GM19467 (cell line): ENCODE measurements around the gene OSGIN1.

Experiments
- ATAC-seq: cut with Tn5 transposase; IDR thresholded peaks from one replicate; pipeline ENCODE4 v1.9.1; 2021; ENCODE audit warnings: mild to moderate bottlenecking, moderate library complexity; ENCODE audit not compliant: unreplicated experiment

Gene OSGIN1

DNA sequence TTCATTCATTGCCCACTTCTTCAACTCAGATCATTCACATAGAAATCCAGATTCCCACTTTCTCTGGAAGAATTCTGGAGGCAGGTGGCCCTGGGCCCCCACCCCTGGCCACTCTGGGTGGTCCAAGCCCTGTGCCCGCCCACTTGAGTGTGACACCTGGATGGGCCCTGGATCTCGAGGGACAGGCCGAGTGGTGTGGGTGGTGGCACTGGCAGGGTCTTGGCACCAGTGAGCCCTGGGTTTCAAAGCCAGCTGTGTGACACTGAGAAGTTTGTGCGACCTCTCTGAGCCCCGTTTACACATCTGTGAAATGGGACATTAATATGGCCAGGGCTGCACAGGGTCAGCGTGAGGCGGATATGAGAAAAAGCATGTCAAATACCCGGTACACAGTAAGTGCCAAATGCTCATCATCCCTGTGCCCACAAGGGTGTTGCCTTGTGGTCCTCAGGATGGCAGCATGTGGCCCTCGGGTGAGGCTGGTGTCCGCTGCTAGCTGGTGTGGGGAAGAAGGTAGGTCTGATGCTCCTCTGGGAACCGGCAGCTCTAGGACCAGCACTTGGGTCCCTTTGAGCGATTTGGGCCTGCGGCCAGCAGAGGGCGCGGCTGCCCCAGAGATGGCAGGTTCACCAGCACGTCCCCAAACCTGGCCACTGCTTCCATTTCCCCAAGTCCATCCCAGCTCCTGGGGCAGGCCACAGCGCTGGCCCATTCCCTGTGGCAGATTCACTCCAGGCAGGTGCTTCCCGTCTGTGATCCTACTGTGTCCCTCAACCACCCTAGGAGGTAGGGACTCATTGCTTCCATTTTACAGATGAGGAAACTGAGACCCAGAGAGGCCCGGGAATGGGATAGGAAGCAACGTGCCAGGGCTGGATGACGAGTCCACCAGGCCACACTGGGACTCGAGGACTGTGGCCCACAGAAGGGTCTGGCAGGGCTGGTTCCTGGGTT is 3.6 kb downstream of the OSGIN1 start:
- peak; percentile 46 for ATAC-seq

DNA sequence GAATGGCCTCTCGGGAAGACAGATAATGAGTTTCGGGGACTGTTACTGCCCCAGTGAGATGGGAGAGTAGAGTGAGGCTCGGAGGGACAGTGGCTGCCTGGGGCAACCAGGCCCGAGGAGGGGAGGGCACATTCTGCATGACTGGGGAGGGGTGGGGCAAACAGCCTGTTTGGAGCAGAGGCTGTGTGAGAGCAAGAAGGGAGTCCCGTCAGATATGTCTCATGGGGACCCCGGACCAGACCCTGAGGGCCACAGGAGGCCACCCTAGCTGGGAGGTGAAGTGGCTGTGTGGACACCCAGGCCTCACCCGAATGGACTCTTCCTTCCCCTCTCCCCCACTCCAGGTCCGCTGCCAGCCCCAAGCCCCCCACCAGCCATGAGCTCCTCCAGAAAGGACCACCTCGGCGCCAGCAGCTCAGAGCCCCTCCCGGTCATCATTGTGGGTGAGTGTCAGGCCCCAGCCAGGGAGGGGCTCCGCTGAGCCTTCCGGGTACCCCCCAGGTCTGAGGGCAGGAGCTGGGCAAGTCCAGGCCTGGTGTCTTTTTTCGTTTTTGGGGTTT is 4.3 kb downstream of the OSGIN1 start:
- no peak for ATAC-seq

DNA sequence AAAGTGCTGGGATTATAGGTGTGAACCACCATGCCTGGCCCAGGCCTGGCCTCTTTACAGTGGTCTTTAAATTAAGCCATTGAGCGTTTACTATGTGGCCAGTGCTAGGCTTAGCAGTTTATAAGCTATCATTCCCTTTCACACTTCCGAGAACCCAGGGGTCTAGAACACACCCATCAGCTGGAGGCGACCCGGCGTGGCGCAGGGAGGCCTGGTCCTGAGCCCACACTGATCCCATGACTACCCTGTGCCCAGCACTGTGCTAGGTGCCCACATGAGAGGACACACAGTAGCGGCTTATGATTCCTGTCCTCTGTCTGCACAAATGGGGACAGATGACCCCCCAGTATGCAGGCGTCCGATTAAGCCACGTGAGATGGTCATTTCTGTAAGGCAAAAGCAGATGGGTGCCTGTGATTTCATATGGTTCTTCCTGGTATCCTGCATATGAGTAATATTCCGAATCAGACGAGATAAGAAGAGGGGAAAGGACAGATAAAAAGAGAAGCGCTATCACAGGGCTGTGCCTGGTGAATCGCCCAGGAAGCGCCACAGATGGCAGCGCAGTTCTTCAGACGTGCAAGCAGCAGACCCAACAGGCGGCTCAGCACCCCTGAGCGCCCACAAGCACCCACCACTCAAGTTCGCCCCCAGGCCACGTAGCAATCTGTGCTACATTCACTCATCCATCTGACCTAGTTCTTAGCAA is 5.3 kb downstream of the OSGIN1 start:
- no peak for ATAC-seq

DNA sequence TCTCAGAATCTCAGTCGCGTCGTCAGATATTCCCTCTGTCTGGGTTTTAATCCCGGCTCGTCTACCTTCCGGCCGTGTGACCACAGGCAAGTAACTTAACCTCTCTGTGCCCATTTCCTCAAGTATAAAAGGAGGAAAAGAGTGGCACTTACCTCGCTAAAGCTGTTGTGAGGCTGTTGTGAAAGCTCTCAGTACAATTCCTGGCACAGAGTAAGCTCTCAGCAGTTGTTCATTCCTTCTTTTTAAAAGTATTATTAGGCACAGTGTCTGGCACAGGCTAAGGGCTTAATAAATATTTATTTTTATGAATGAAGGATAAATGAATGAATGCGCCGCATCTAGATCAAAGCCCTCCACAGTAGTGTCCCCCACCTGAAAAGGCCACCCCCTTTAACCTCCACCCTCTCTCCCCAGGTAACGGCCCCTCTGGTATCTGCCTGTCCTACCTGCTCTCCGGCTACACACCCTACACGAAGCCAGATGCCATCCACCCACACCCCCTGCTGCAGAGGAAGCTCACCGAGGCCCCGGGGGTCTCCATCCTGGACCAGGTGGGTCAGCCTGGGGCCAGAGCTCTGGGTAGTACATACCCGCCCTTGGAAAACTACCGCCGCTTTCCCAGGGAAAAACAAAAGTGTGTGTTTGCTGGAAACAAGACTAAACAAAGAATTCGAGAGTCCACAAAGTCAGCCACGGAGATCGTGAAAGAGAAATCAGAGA is 6.0 kb downstream of the OSGIN1 start:
- no peak for ATAC-seq

DNA sequence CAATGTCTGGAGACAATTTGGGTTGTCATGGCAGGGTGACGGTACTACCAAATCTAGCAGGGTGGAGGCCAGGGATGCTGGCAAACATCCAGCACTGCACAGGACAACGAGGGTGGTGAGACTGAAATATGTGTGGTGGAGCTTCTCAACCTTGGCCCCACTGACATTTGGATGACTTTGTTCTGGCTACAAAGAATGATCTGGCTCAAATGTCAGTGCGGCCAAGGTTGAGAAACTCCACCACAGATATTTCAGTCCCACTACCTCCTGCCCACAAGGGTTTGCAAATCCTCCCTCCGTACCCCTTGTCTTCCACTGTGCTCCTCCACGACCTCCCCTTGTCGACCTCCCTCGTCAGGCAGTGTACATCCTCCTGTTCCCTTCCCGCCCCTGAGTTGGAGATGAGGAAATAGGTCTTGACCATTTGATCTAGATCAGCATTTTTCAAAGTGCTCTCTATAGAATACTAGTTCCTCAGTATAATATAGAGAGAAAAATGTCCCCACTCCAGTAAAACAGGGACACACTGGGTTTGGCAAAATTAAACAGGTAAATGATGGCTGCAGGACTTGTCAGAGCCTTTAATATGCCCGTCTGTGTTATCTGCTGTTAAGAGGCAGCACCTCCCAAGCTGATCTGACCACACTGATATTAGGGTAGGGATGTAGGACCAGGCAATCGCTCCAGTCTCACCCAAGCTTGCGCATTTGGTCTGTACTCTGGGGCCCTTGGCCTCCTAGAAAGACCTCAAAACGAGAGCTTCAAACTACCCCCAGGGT is 6.8 kb downstream of the OSGIN1 start:
- no peak for ATAC-seq

DNA sequence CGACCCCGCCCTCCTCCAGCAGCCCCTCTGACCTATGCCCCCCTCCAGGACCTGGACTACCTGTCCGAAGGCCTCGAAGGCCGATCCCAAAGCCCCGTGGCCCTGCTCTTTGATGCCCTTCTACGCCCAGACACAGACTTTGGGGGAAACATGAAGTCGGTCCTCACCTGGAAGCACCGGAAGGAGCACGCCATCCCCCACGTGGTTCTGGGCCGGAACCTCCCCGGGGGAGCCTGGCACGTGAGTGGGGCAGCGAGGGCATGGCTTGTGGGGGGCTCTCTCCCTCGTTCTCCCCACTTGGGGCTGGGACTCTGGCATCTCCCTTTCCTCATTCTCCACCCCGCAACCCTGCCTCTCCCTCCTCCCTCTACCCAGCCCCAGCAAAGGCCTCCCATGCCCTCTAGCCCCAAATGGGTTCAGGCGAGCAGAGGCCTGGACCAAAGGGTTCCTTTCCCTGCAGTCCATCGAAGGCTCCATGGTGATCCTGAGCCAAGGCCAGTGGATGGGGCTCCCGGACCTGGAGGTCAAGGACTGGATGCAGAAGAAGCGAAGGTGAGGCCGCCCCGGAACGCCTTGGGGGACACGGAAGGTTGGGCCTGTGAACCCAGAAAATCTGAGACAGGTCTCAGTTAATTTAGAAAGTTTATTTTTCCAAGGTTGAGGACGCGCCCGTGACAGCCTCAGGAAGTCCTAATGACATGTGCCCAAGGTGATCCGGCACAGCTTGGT is 7.6 kb downstream of the OSGIN1 start:
- no peak for ATAC-seq

DNA sequence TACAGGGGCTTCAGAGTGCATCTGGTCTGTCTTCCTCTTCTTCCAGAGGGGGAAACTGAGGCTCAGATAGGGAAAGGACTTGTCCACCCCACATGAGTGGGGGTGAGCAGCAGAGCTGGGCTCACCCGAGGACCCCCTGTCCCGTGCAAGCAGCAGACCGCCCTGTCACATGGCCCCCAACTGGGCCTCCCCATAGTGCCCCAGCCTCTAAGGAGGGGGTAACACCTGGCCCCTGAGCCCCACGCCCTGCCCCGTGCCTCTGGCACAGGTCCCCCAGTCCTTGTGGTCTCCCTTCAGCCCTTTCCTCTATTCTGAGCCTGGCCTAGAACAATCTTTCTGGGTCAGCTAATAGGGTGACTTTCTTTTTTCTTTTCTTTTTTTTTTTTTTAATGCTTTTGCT is 8.6 kb downstream of the OSGIN1 start:
- ATAC-seq = no peak

DNA sequence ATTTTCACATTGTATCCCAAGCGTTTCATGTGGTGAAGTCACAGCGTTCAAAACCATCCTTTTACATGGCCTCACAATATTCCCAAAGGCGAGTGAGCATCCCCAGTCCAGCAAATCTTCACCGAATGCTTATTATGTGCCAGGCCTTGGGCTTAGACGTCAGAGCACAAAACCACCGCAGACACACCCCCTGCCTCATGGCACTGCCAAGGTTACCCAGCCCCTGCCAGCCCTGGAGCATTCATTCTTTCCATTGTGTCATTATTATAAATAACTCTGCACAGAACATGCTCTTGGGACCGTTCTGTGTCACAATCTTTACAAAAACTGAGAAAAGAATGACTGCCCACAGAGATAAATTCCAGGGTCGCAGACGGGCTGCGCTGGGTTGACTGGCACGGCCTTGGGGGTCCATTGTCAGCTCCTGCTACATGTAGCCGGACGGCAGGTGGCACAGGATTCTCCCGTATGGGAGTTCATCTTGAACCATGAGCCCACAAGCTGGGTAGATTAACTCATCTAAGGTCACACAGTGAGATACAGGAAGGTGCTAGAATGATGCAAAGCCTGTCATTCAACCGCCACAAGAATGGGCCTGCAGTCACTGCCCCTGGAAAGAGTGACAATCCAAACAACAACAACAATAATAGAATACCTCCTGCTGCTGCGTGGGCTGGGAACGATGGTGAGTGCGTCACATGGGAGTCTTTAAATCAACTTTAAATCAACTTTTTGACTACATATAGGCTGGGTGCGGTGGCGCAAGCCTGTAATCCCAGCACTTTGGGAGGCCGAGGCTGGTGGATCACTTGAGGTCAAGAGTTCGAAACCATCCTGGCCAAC is 10.5 kb downstream of the OSGIN1 start:
- ATAC-seq = no peak

DNA sequence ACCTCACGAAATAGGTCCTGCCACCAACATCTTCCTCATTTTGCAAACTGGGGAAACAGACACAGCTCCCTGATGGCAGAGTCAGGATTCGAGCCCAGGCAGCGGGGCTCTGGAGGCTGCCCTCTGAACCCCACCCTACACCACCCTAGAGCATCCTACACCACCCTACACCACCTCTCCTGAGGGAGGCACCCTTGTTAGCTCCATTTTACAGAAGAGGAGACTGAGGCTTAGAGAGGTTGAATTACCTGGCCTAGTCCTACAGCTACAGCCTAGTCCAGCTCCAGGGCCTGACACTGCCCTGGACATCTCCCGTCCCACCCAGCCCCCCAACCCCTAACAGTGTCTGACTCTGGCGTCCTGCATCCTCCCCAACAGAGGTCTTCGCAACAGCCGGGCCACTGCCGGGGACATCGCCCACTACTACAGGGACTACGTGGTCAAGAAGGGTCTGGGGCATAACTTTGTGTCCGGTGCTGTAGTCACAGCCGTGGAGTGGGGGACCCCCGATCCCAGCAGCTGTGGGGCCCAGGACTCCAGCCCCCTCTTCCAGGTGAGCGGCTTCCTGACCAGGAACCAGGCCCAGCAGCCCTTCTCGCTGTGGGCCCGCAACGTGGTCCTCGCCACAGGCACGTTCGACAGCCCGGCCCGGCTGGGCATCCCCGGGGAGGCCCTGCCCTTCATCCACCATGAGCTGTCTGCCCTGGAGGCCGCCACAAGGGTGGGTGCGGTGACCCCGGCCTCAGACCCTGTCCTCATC is 11.8 kb downstream of the OSGIN1 start:
- no peak for ATAC-seq

DNA sequence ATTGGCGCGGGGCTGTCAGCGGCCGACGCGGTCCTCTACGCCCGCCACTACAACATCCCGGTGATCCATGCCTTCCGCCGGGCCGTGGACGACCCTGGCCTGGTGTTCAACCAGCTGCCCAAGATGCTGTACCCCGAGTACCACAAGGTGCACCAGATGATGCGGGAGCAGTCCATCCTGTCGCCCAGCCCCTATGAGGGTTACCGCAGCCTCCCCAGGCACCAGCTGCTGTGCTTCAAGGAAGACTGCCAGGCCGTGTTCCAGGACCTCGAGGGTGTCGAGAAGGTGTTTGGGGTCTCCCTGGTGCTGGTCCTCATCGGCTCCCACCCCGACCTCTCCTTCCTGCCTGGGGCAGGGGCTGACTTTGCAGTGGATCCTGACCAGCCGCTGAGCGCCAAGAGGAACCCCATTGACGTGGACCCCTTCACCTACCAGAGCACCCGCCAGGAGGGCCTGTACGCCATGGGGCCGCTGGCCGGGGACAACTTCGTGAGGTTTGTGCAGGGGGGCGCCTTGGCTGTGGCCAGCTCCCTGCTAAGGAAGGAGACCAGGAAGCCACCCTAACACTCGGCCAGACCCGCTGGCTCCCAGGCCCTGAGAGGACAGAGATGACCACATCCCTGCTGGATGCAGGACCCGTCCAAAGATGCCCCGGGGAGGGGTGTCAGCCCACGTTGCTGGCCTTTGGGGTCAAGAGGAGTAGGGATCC is 12.6 kb downstream of the OSGIN1 start:
- ATAC-seq = no peak

DNA sequence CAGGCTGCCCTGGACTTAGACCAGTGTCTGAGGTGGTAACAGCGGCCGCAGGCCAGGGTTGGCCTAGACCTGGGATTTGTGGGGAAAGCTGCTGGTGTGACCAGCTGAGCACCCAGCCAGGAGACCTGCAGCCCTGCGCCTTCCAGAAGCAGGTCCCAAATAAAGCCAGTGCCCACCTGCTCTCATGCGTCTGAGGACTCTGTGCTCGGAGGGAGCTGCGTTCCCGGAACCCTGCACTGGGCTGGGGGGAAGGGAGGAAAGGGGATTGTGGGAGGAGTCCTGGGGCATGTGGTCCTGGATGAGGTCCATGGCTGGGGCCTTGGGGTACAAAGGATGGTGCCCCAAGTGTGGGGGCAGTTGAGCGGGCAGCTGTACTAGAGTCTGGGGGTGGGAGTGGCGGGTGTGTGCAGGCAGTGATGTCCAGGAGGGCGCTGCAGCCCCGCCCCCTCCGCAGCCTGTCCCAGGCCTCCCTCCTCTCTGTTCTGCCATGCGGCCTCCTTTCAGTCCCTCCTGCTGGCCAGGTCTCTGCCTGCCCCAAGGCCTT is 13.2 kb downstream of the OSGIN1 start:
- no peak for ATAC-seq

DNA sequence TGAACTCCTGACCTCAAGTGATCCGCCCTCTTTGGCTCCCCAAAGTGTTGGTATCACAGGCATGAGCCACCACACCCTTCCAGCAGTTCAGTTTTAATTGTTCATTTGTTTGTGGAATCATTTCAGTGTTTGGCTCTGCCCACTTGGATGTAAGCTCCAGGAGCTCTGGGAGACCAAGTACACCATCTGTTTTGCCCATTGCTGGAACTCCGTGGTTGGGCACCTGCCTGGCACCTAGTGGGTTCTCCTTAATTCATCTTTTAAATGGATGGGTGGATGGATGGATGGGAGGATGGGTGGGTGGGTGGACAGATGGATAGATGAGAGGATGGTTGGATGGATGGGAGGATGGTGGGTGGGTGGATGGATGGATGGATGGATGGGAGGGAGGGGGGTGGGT is 14.1 kb downstream of the OSGIN1 start:
- ATAC-seq = no peak

DNA sequence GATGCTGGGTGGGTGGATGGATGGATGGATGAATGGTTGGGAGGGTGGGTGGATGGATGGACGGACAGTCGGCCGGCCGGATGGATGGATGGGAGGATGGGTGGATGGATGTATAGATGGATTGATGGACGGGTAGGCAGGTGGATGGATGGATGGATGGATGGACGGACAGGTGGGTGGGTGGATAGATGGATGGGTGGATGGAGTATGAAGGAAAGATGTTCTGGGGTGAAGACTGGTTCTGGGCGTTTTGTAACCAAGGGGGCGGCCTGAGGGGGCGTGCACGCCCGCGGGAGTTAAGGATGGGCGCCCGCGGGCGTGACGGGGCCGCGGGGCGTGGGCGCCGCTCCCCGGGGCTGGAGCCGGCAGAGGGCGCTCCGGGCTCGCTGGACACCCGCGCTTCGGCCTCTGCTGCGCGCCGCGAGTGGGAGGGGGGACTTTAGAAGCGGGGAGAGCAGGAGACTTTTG is 14.8 kb downstream of the OSGIN1 start, which contains the start of gene NECAB2:
Gene NECAB2, plus strand, starts transcription at position 407 of the 468 bp plus-strand sequence. CDS start 405 bp downstream, outside the sequence.
- no peak for ATAC-seq

DNA sequence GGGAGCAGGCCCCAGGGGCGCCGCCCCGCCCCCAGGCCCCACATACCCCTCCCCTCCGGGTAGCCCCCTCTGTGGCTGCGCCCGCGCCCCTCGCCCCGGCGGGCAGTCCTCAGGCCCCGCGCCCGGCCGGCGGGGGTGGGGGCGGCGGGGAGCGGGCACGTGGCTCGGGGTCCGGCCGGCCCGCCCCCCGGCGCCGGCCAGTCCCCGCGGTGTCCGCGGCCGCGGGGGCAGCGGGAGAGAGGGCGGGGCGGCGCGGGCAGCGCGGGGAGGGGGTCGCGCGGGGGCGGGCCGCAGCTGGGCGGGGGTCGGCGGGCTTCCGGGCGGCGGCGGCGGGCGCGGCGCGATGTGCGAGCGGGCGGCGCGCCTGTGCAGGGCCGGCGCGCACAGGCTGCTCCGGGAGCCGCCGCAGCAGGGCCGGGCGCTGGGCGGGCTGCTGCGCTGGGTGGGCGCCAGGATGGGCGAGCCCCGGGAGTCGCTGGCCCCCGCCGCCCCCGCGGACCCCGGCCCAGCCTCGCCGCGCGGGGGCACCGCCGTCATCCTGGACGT is 15.3 kb downstream of the OSGIN1 start:
- no peak for ATAC-seq

DNA sequence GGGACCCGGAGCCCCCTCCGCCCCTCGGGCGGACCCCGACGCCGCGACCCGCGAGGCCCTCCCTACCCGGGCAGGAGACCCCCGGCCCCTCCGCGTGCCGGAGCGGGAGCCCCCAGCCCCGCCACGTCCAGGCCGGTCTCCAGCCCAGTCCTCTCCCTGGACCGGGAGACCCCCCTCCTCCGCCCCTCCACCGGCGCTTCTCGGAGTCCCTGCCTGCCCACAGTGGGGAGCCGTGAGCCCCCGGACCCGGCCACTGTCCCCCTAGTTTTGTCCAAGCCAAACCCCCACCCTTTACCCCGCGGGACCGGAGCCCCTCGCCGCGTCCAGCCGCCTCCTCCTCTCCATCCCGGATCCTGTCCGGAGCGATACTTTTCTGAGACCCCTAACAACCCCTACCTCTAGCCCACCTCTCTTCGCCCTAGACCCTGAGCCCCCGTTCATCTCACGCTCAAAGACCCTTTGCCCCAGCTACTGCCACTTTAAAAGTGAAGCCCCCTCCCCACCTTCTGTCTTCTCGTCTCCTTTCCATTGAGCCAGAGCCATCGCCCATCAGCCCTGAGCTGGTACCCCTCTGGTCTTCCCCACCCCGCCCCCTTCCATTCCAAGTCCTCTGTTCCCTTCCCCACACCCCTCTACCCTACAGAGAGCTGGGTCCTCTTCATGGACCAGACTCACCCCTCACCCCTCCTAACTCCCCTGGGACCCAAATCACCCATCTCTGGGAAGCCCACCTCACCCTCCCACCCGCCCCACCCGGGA is 16.0 kb downstream of the OSGIN1 start:
- ATAC-seq = no peak
